Endothelial cell of umbilical vein (primary cell): Measurements from ENCODE around the gene CDKL5. TPM values are rescaled to one million over a fixed set of nuclear protein-coding genes. Genes with fewer than 3 reads are reported as not detected.

Experiments
- BruUV-seq: library from RNA; stranded (reverse); fragments of 400-500 nt; replicated peaks from 2 replicates; lab custom pipeline; 2021; lab: Mats Ljungman, UMichigan
- CTCF ChIA-PET: fragments of 300-600, 350-600 bp; sonication (Branson Sonifier 250); formaldehyde crosslinking; loops from one replicate; lab custom pipeline; 2021; ENCODE audit warnings: antibody characterized with exemption, inconsistent platforms; lab: Charles Lee
- POLR2A ChIA-PET: fragments of 300-600, 350-600 bp; sonication (Branson Sonifier 250); formaldehyde crosslinking; loops from one replicate; lab custom pipeline; 2021; ENCODE audit warnings: antibody characterized with exemption, inconsistent platforms; lab: Charles Lee
- DNase-seq: peaks from one replicate; pipeline ENCODE4 v3.0.0-alpha.2; 2011; ENCODE audit warnings: low read depth, low spot score
- FAIRE-seq: peaks from 2 replicates; lab custom pipeline; 2011; peaks lifted over from hg19 to GRCh38; lab: Jason Lieb, UNC
- H2AFZ ChIP-seq: 2 replicates; pipeline ENCODE4 v1.6.0; 2012; ENCODE audit warnings: low read depth, low read length, control low read depth, inconsistent platforms
- H3K27ac ChIP-seq: 2 replicates; pipeline ENCODE4 v1.5.1; 2011; ENCODE audit warnings: low read depth, mild to moderate bottlenecking, control low read depth, low read length, moderate library complexity; ENCODE audit not compliant: insufficient read depth
- H3K27me3 ChIP-seq, 2 experiments: 2 replicates each; pipeline versions ENCODE4 v1.6.0 to v1.6.1; 2011; ENCODE audit warnings: low read length in 2 of 2, mixed read lengths in 1 of 2; ENCODE audit not compliant: control insufficient read depth in 2 of 2, insufficient read depth in 2 of 2
- H3K36me3 ChIP-seq, 2 experiments: 2 replicates in 1 of 2; 3 replicates in 1 of 2; pipeline ENCODE4 v1.5.1; 2011; ENCODE audit warnings: low read length in 2 of 2, mild to moderate bottlenecking in 1 of 2, moderate library complexity in 1 of 2; ENCODE audit not compliant: control insufficient read depth in 2 of 2, insufficient read depth in 2 of 2; ENCODE audit errors: extremely low read depth in 1 of 2
- H3K4me1 ChIP-seq: 3 replicates; pipeline ENCODE4 v1.5.1; 2011; ENCODE audit warnings: mild to moderate bottlenecking, low read length; ENCODE audit not compliant: control insufficient read depth, insufficient read depth; ENCODE audit errors: extremely low read depth
- H3K4me2 ChIP-seq: 2 replicates; pipeline ENCODE4 v1.6.1; 2011; ENCODE audit warnings: low read length, control low read depth, mixed read lengths; ENCODE audit not compliant: insufficient read depth
- H3K4me3 ChIP-seq, 3 experiments: fragments of 200-600 bp in 1 of 3; sonication (generic), shearing (Covaris generic) in 1 of 3; replicated peaks in 1 of 3; 2 replicates each; pipeline ENCODE4 v1.5.1; 2011 to 2016; ENCODE audit warnings: control low read depth in 3 of 3, low read length in 3 of 3, mild to moderate bottlenecking in 2 of 3, inconsistent platforms in 1 of 3, low read depth in 1 of 3, moderate library complexity in 1 of 3; ENCODE audit not compliant: insufficient read depth in 1 of 3
- H3K79me2 ChIP-seq: 2 replicates; pipeline ENCODE4 v1.6.0; 2012; ENCODE audit warnings: low read length, inconsistent platforms; ENCODE audit not compliant: control insufficient read depth, insufficient read depth
- H3K9ac ChIP-seq: replicated peaks from 2 replicates; pipeline ENCODE3; 2011; ENCODE audit warnings: low read length, control low read depth; ENCODE audit not compliant: insufficient read depth; ENCODE audit errors: extremely low read depth
- H3K9me1 ChIP-seq: replicated peaks from 3 replicates; pipeline ENCODE4 v1.6.0; 2011; ENCODE audit warnings: mild to moderate bottlenecking, low read length; ENCODE audit not compliant: control insufficient read depth, insufficient read depth; ENCODE audit errors: extremely low read depth
- H3K9me3 ChIP-seq: replicated peaks from 2 replicates; pipeline ENCODE4 v1.5.1; 2012; ENCODE audit warnings: low read length, inconsistent platforms; ENCODE audit not compliant: control insufficient read depth, insufficient read depth
- H4K20me1 ChIP-seq: replicated peaks from 2 replicates; pipeline ENCODE3; 2011; ENCODE audit warnings: mild to moderate bottlenecking, low read length; ENCODE audit not compliant: control insufficient read depth, insufficient read depth; ENCODE audit errors: extremely low read depth
- CTCF ChIP-seq, 2 donors: IDR thresholded peaks; 1 replicate in 1 of 2; 2 replicates in 1 of 2; pipeline ENCODE4 v1.5.1; 2011; ENCODE audit warnings: low read length in 2 of 2, mild to moderate bottlenecking in 2 of 2, moderate library complexity in 2 of 2, control low read depth in 1 of 2, inconsistent platforms in 1 of 2, low read depth in 1 of 2; ENCODE audit not compliant: insufficient read depth in 1 of 2; ENCODE audit errors: extremely low read depth in 1 of 2
- EZH2 ChIP-seq: IDR thresholded peaks from 2 replicates; pipeline ENCODE4 v1.6.1; 2012; ENCODE audit warnings: borderline replicate concordance, low read depth, mild to moderate bottlenecking, moderate library complexity, low read length, inconsistent platforms; ENCODE audit not compliant: severe bottlenecking
- FOS ChIP-seq: IDR thresholded peaks from 2 replicates; pipeline ENCODE4 v1.6.1; 2011; ENCODE audit warnings: mild to moderate bottlenecking, low read length, moderate library complexity, borderline replicate concordance; ENCODE audit not compliant: insufficient read depth
- GATA2 ChIP-seq: IDR thresholded peaks from 2 replicates; pipeline ENCODE4 v1.7.0; 2011; ENCODE audit warnings: low read depth, mild to moderate bottlenecking, moderate library complexity, mixed read lengths, low read length; ENCODE audit not compliant: insufficient read length, insufficient read depth
- JUN ChIP-seq: IDR thresholded peaks from 2 replicates; pipeline ENCODE4 v1.6.1; 2011; ENCODE audit warnings: borderline replicate concordance, low read depth; ENCODE audit not compliant: insufficient read length, insufficient read depth
- MAX ChIP-seq: IDR thresholded peaks from 2 replicates; pipeline ENCODE4 v1.6.1; 2011; ENCODE audit not compliant: insufficient read depth, insufficient read length
- MYC ChIP-seq: IDR thresholded peaks from one replicate; pipeline ENCODE4 v1.6.1; 2011; ENCODE audit warnings: mild to moderate bottlenecking, low read depth, low read length
- POLR2A ChIP-seq: IDR thresholded peaks from 2 replicates; pipeline ENCODE4 v1.6.1; 2012; ENCODE audit warnings: low read depth, mild to moderate bottlenecking, control low read depth, low read length
- dilution Hi-C: fragments of 300-500 bp; cut with MboI; formaldehyde crosslinking; loops from one replicate; pipeline ENCODE4 v1.15.0; 2019; ENCODE audit warnings: low sequenced_read_pairs; ENCODE audit not compliant: extremely low pct_ligation_motif_present
- intact Hi-C: fragments of 100-400 bp; cut with micrococcal nuclease; formaldehyde crosslinking; loops from one replicate; pipeline ENCODE4 v1.10.0; 2022
- polyA plus RNA-seq, 4 experiments: library from polyadenylated mRNA; depleted of rRNA in 3 of 4; stranded (reverse) in 3 of 4; unstranded in 1 of 4; fragments of >200 nt; gene quantifications; 2 replicates each; pipeline versions ENCODE4 v1.2.1 to v1.2.3, GENCODE V29; 2011 to 2012; ENCODE audit warnings: missing spikeins in 1 of 4
- total RNA-seq: library from RNA; stranded (reverse); gene quantifications from 2 replicates; pipeline ENCODE4 v1.2.3, GENCODE V29; 2021

CDKL5 gene
- total and polyA plus RNA-seq, 2 donors (not counting 3 experiments of a cell fraction or from before 2014, with no cell fraction given) = 1.5 to 4.3 TPM

DNA sequence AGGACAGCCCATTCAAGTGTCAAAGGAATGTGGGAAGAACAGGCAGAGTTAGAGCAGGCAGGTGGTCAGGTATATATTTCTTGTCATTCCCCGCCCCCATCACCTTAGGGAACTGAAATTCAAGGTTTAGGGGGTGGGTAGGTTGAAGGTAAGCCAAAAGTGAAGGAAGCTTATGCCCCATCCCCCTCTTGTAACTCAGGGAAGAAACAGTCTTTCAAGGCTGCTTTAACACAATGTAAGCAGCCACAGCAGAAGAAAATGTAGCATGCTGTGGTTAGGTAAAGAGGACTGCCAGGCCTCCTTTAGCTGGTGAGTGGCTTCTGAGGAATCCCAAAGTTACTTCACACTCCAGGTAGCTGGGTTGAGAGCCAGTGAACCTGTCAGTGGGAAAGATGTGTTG is 124.2 kb downstream of the CDKL5 start:
- no peaks in the 10 kb centered on the region for H3K79me2 ChIP-seq
- intact Hi-C loops = no loop called here
- CTCF ChIA-PET = interaction anchor here (0.7 kb wide), 1 partner anchor 154 kb away, joined by 3 read pairs; no protein-coding TSS in a partner anchor

More for the DNA sequence above, 124.2 kb downstream of the CDKL5 start:
- H2AFZ ChIP-seq = no peak overlapping the region
- no peaks in the 10 kb centered on the region for H3K4me1 ChIP-seq
- no peak overlapping the region for H3K27ac ChIP-seq
- H4K20me1 ChIP-seq = no peaks in the 10 kb centered on the region
- POLR2A ChIA-PET = no interaction called here
- no peak overlapping the region for H3K4me2 ChIP-seq
- DNase-seq = no peak
- no peaks in the 10 kb centered on the region for H3K9me1 ChIP-seq
- no peak for TF ChIP-seq CTCF (IDR thresholded peaks at IDR 0.05; ENCODE audit: extremely low read depth in 1 of 2, insufficient read depth in 1 of 2, low read depth in 1 of 2, low read length in 2 of 2)
- TF ChIP-seq POLR2A = no peak
- TF ChIP-seq FOS = no peak
- no peak for TF ChIP-seq MAX
- no peak for TF ChIP-seq MYC
- TF ChIP-seq GATA2 = no peak
- TF ChIP-seq EZH2 = no peak
- no peak for TF ChIP-seq JUN
- H3K9me3 ChIP-seq = no peaks in the 10 kb centered on the region
- no peak overlapping the region for H3K9ac ChIP-seq
- no peak for FAIRE-seq
- H3K4me3 ChIP-seq = no peak overlapping the region
- no peaks in the 10 kb centered on the region for H3K27me3 ChIP-seq
- no TSS peak for BruUV-seq
- no peaks in the 10 kb centered on the region for H3K36me3 ChIP-seq
- dilution Hi-C loops = no loop called here
